Stimulated activated CD8-positive, alpha-beta memory T cell treated with anti-CD3 and anti-CD28 coated beads, Interleukin-15, amount 100 ng/mL, for 4 hours (primary cell): ENCODE data around the gene TMEM200B.
A peak's percentile ranks its signal among the peaks of the same experiment; 100 is the strongest.
"Not testable (repeated sequence)": the region's sequence is repeated elsewhere in the genome, so short reads cannot be mapped to it uniquely, and the experiment has no call there.

Experiments
- DNase-seq, 2 donors: peaks; one replicate each; pipeline ENCODE4 v3.0.0-alpha.2; 2020; ENCODE audit warnings: low read depth in 2 of 2

Gene TMEM200B

GRCh38 chr1:29134695-29135028, 11.0 kb upstream of the TMEM200B start:
- no peak for DNase-seq

DNA sequence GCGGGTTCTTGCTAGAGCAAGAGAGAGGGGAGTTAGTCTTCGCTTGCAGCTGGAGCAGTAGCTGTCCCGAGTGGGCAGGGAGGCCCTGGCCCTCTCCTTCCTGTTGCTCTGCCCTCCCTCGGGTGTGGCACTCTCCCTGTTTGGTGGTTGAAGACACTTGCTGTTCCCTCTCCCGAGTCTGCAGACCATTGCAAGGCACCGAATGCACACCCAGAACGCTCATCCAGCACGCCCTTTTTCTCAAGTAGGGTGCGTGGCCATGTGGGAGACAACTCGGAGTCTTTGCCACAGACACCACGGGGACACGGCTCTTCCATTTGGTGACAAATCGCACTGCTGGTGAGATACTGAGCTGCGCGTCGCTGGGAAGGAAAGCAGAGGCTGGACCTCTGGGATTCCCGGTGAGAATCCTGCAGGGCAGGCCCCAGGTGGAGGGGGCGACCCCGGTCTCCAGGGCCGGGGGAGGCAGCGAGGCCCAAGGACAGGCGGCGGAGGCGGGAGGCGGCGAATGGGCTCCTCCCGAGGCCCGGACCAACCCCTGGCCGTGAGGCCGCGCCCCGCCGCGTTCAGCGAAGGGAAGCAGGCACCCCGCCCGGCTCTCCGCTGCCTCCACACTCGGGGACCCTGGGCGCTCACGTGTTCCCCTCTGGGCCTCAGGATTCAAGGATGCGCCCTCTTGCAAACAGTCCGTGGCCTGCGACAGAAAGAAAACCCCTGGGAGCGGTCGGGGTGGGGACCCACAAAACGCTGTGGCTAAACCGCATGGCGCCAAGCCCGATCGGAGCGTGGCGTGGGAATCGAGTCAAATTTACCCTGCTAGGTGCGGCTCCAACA, 10.4 kb upstream of the TMEM200B start:
- no peak for DNase-seq

GRCh38 chr1:29131056-29131455, 7.4 kb upstream of the TMEM200B start:
- not testable (repeated sequence) for DNase-seq

DNA sequence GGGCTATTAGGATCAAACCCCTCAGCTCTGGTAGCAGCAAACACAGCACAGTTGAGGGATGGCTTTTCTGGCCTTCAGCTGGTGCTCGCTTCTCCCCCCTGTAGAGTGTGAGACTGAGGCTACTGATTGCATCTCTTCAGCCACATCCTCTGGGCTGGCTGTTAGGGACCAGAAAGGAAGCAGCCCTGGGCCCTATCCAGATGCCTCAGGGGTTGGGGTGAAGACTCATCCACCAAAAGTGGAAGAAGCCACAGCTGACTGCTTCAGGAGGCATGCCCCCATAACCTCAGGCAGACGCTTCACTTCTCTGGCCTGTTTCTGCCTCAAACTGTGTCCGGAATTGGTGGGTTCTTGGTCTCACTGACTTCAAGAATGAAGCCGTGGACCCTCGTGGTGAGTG, 6.2 kb upstream of the TMEM200B start:
- DNase-seq, result no peak

DNA sequence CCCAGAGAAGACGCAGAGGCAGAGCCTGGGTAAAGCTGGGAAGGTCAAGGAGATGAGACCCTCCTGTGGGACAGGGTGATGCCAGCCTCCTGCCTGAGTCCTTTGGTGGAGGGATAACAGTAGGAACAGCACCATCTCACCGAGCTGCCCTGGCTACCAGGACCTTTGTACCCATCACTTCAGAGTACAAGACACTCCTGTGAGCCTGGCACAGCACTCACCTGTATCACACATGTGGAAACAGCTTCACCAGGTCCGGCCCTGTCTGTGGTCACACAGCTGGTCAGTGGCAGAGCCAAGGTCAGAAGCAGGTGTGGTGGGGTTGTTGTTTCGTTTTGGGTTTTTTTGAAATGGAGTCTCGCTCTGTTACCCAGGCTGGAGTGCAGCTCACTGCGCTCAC, 5.0 kb upstream of the TMEM200B start:
- DNase-seq, result no peak

DNA sequence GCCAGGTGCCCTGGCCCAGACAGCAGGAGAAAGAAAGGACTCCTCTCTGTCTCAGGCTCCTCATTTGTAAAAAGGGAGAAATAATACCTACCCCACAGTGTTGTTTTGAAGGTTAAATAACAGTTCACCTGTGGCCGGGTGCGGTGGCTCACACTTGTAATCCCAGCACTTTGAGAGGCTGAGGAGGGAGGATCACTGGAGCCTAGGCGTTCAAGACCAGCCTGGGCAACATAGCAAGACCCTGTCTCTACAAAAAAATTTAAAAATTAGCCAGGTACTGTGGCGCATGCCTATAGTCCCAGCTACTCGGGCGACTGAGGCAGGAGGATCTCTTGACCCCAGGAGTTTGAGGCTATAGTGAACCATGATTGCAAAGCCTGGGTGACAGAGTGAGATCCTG, 2.5 kb upstream of the TMEM200B start:
- DNase-seq, result no peak

DNA sequence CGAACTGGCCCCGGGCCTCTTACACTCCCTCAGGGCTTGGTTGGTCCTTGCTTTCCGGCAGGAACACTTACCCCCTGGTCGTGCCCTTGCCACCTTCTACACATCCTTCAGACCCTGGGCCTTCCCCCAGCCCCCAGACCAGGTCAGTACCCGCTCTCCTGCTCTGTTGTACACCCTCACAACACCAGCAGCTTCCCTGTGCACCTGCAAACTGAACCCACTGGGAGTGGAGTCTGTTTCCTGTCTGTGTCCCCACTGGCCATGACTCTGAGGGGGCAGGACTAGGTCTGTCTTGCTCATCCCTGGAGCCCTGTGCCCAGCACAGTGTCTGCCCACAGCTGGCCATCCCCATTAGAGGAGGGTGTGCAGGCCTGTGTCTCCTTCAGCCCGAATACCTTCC, 2.1 kb upstream of the TMEM200B start:
- no peak for DNase-seq

DNA sequence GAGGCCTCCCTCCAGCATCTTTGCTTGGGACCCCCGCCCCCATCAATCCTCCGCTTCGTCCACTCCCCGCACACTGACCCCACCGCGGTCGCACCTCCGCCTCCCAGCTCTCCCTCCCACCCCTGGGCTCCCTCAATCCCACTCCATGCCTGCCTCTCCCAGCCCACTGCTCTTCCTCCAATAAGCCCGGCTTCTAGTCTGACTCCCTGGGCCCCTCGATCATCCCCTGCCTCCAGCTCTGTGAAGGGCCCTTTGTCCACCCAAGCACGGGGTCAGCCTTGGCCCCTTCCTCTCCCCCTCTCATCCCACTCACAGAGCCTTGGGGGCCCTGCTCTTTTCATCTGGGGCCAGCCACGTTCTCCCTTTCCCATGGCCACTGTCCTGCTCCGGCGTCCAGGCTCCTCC, 1.5 kb upstream of the TMEM200B start:
- no peak for DNase-seq

GRCh38 chr1:29124366-29125236, 898 bp upstream of the TMEM200B start:
- peak; percentile 8 to 29 for DNase-seq

GRCh38 chr1:29123053-29123886, 433 bp downstream of the TMEM200B start:
- DNase-seq, result no peak

DNA sequence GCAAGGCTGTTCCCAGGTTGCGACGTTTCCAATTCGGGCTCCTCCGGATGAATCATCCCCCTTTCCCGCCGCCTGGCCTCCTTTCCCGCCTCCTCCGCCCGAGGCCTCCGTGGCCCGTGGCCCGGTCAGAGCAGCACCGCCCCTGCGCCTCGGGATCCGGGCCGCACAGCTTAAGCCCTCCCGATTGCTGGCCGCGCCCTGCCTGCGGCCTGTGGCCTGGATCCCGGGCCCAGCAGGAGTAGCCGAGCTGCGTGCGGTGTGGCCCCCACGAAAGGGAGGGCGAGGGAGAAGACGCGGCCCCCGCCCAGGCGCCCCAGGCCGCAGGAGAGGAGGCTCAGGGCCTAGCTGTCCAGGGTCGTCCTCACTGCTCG, 1.0 kb downstream of the TMEM200B start:
- DNase-seq, result no peak

- DNase-seq, result no peak
These were observed 1.6 kb downstream of the TMEM200B start for GRCh38 chr1:29121936-29122681.

DNA sequence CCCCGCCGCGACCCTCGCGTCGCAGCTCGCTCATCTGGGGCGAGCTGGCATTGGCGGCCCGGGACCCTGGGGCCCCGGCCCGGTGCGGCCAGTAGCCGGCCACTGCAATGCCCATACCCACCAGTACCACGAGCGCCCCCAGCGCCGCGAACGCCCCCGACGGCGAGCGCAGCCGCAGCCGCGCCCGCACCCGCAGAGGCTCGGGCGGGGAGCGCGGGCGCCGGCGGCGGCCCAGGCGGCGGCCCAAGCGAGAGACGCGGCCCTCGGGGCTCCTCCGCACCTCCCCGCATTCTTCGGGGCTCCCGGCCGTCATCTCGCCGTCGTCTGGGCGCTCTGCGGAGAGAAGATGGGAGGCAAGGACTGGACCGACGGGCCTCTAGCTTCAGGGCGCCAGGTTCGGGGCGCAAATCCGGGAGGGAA, 2.2 kb downstream of the TMEM200B start:
- DNase-seq, result no peak

- DNase-seq, result peak; percentile 13 to 19
These were observed 2.7 kb downstream of the TMEM200B start for GRCh38 chr1:29120947-29121485.

- no peak for DNase-seq
These were observed 3.3 kb downstream of the TMEM200B start for GRCh38 chr1:29120367-29120766.

DNA sequence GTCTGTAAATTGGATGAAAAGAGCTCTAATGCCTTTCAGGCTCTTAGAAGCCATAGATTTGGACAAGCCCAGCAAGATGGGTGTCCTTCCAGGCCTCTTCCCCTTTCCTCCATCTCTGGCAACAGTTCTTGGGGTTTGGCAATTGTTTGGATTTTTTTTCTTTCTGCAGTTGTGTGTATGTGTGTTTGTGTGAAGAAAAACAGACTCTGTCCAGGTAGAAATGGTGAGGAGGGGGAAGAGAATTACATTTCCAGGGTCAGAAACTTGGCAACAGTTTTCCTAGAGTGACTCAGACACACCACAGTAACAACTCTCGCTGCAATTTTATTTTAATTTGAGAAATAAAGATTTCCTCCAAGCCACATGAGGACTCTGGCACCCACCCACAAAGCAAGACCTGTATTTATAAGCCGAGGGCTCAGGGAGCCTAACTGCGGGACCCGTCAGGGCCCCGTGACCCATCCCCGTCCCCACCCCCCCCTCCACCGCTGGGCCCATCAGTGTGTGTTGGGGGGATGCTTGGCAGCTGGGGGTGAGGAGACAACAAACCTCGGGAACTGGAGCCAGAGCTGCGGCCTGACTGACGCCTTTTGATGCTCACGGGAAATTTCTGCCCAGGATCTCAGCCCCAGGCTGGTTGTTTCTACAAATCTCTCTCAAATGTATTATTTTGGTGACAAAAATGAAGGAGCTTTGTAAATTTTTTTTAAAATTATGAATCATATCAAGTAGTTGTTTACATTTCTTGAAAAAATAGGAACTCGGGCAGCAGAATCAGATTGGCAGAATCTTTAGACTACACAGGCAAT, 4.4 kb downstream of the TMEM200B start:
- no peak for DNase-seq

DNA sequence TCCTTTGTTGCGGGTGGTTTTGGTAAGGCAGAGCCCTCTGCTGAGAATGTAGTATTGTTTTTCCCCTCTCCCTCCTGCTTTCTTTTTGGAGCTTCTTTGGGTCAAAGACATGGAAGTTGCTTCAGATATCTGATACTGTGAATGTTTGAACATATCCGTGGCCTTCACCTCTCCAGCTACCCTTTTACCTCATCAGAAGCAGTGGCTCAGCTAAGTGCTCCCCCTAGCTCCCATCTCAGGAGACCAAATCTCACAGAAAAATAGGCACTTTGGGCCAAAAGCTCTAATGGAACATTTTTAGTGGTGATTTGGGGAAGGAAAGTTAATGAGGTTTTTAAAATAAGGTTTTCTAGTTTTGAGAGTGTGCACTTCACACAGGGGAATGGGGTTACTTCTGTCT, 6.3 kb downstream of the TMEM200B start:
- DNase-seq, result no peak

- DNase-seq, result no peak
These were observed 9.0 kb downstream of the TMEM200B start for GRCh38 chr1:29114654-29115053.

DNA sequence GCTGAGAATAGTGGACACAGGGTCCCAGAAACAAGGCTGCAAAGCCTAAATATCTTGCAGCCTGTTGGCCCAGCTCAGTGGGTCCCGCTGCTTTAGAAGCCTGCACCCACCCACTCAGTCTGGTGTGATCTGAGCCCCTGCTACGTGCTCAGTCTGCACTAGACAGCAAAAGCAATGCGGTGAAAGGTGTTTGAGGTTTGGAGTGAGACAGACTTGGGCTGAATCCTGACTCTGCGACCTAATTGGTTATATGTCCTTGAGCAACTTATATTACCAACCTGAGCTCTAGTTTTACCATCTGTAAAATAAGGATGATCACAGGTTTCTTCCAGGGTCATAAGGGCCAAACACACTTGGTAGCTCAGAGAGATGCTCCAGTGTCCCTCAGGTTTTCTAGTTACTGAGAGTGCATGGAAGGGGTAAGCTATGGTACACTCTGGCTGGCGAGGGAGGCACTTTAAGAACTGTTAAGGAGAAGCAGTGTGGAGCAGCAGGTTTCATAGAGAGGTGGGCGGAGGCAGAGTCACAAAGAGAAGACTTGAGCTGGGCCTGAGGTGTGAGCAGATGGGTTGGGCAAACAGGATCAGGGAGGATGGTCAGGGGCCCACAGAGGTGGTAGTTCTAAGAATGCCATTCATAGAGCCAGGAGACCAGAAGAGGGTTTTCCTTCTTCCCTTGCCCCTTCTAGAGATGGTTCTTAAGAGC, 10.1 kb downstream of the TMEM200B start:
- DNase-seq, result no peak
